Measurements from ENCODE around the gene NAP1L4.
A peak's percentile ranks its signal among the peaks of the same experiment; 100 is the strongest.

The NAP1L4 gene

GRCh38 chr11:3011891-3012885, 20.1 kb upstream of the NAP1L4 start:
- no peak for FAIRE-seq
- DNase-seq (ENCODE audit: insufficient read length, low spot score), result no peak

- DNase-seq (ENCODE audit: insufficient read length, low spot score) (no peak), FAIRE-seq (no peak)
Measured at GRCh38 chr11:3010521-3011275, 18.6 kb upstream of the NAP1L4 start.

- no peak for FAIRE-seq
- no peak for DNase-seq (ENCODE audit: insufficient read length, low spot score)
Measured at GRCh38 chr11:3010004-3010403, 17.9 kb upstream of the NAP1L4 start.

GRCh38 chr11:3009481-3009880, 17.4 kb upstream of the NAP1L4 start:
- FAIRE-seq (no peak), DNase-seq (ENCODE audit: insufficient read length, low spot score) (no peak)

- DNase-seq (ENCODE audit: insufficient read length, low spot score) (no peak), FAIRE-seq (no peak)
Measured at GRCh38 chr11:3008746-3009336, 16.7 kb upstream of the NAP1L4 start.

GRCh38 chr11:3007404-3008010, 15.4 kb upstream of the NAP1L4 start:
- DNase-seq (ENCODE audit: insufficient read length, low spot score) (no peak), FAIRE-seq (no peak)

- no peak for FAIRE-seq
- DNase-seq (ENCODE audit: insufficient read length, low spot score), result no peak
Measured at GRCh38 chr11:3006505-3007260, 14.6 kb upstream of the NAP1L4 start.

- FAIRE-seq, result no peak
Measured at GRCh38 chr11:3004481-3004880, 12.4 kb upstream of the NAP1L4 start.

GRCh38 chr11:3003396-3004231, 11.5 kb upstream of the NAP1L4 start:
- FAIRE-seq, result no peak

More at GRCh38 chr11:3004481-3004880, 12.4 kb upstream of the NAP1L4 start:
- no peak for DNase-seq (ENCODE audit: insufficient read length, low spot score)

GRCh38 chr11:3002871-3003270, 10.7 kb upstream of the NAP1L4 start:
- no peak for FAIRE-seq

More at GRCh38 chr11:3003396-3004231, 11.5 kb upstream of the NAP1L4 start:
- DNase-seq (ENCODE audit: insufficient read length, low spot score), result no peak

GRCh38 chr11:3002351-3002861, 10.3 kb upstream of the NAP1L4 start:
- DNase-seq (ENCODE audit: insufficient read length, low spot score) (no peak), FAIRE-seq (no peak)

More at GRCh38 chr11:3002871-3003270, 10.7 kb upstream of the NAP1L4 start:
- DNase-seq (ENCODE audit: insufficient read length, low spot score), result no peak

- DNase-seq (ENCODE audit: insufficient read length, low spot score), result no peak
- no peak for FAIRE-seq
Measured at GRCh38 chr11:3001496-3001895, 9.4 kb upstream of the NAP1L4 start.

GRCh38 chr11:3000032-3000961, 8.2 kb upstream of the NAP1L4 start:
- DNase-seq (ENCODE audit: insufficient read length, low spot score) (no peak), FAIRE-seq (peak; percentile 23)

GRCh38 chr11:2999464-2999998, 7.4 kb upstream of the NAP1L4 start:
- no peak for FAIRE-seq
- DNase-seq (ENCODE audit: insufficient read length, low spot score), result no peak

- DNase-seq (ENCODE audit: insufficient read length, low spot score) (no peak), FAIRE-seq (no peak)
Measured at GRCh38 chr11:2998073-2998850, 6.1 kb upstream of the NAP1L4 start.

GRCh38 chr11:2997406-2997805, 5.3 kb upstream of the NAP1L4 start:
- DNase-seq (ENCODE audit: insufficient read length, low spot score) (no peak), FAIRE-seq (no peak)

- DNase-seq (ENCODE audit: insufficient read length, low spot score) (no peak), FAIRE-seq (no peak)
Measured at GRCh38 chr11:2996976-2997375, 4.8 kb upstream of the NAP1L4 start.
